ENCODE measurements around the gene NEO1. TPM values are rescaled to one million over a fixed set of nuclear protein-coding genes. Genes with fewer than 3 reads are reported as not detected.

Gene NEO1
- total and polyA plus RNA-seq, 2 of the 13 experiments (the other 11 are each of a cell fraction or from before 2014, with no cell fraction given), result 8.4 to 11.0 TPM

- Histone ChIP-seq H3K27ac (ENCODE audit: extremely low read length, insufficient read depth, low read length) (no peak overlapping the region), H3K4me3 (replicated peaks in 1 of 3; ENCODE audit: insufficient read depth in 1 of 3, low read depth in 2 of 3, low read length in 3 of 3) (no peak overlapping the region), H3K9me3 (ENCODE audit: low read length) (no peaks in the 10 kb centered on the region), H2AFZ (ENCODE audit: low read length) (no peak overlapping the region), H3K27me3 (ENCODE audit: control insufficient read depth in 1 of 2, insufficient read depth in 2 of 2, low read length in 2 of 2) (peaks cover 7 to 58% of the 10 kb centered on the region in 2 experiments; a peak in 4 of 5 replicates), H3K4me1 (ENCODE audit: insufficient read depth, low read length) (no peaks in the 10 kb centered on the region), H4K20me1 (ENCODE audit: insufficient read depth, low read length) (no peaks in the 10 kb centered on the region), H3K36me3 (replicated peaks in 1 of 2; ENCODE audit: control insufficient read depth in 1 of 2, insufficient read depth in 2 of 2, low read length in 2 of 2) (no peaks in the 10 kb centered on the region), H3K79me2 (ENCODE audit: insufficient read depth, low read length) (no peaks in the 10 kb centered on the region), H3K9ac (ENCODE audit: insufficient read depth, low read depth, low read length) (no peak overlapping the region), H3K4me2 (ENCODE audit: low read depth, low read length) (no peak overlapping the region)
- WGBS (ENCODE audit: low lambda C conversion rate), result 56% methylated on average over 2 of the region's 3 CpGs
- ATAC-seq (no peak), FAIRE-seq (no peak), DNase-seq (ENCODE audit: low spot score) (no peak)
- intact Hi-C loops (cut with micrococcal nuclease; ENCODE audit: unreplicated experiment) (no loop called here), in situ Hi-C loops (cut with HindIII; ENCODE audit: extremely low pct_ligation_motif_present, low pct_unique_long_range_greater_than_20kb) (no loop called here)
- ChIA-PET POLR2A (no interaction called here), CTCF (ENCODE audit: low intra/inter-chr PET ratio, low total read pairs) (no interaction called here)
- TF ChIP-seq ZFP90 (CRISPR knock-in tag; IDR thresholded peaks at IDR 0.05; ENCODE audit: borderline replicate concordance) (no peak), IRF9 (CRISPR knock-in tag; IDR thresholded peaks at IDR 0.05; ENCODE audit: borderline replicate concordance) (no peak), CENPT (CRISPR knock-in tag; IDR thresholded peaks at IDR 0.05; ENCODE audit: low read depth) (no peak), ETS1 (CRISPR knock-in tag; IDR thresholded peaks at IDR 0.05) (no peak), REPIN1 (CRISPR knock-in tag; IDR thresholded peaks at IDR 0.05; ENCODE audit: borderline replicate concordance, low read depth) (no peak), ZNF382 (CRISPR knock-in tag; IDR thresholded peaks at IDR 0.05; ENCODE audit: borderline replicate concordance) (no peak), CSRNP2 (CRISPR knock-in tag; conservative IDR thresholded peaks at IDR 0.05; ENCODE audit: low read depth) (no peak), ZNF180 (CRISPR knock-in tag; IDR thresholded peaks at IDR 0.05; ENCODE audit: borderline replicate concordance, low read depth) (no peak), NCOA1 (CRISPR knock-in tag; IDR thresholded peaks at IDR 0.05) (no peak), ZNF343 (CRISPR knock-in tag; IDR thresholded peaks at IDR 0.05) (no peak), JDP2 (CRISPR knock-in tag; IDR thresholded peaks at IDR 0.05; ENCODE audit: borderline replicate concordance) (no peak), MXD3 (CRISPR knock-in tag; IDR thresholded peaks at IDR 0.05) (no peak), ZMAT5 (CRISPR knock-in tag; IDR thresholded peaks at IDR 0.05; ENCODE audit: borderline replicate concordance, low read depth) (no peak), ZNF230 (CRISPR knock-in tag; IDR thresholded peaks at IDR 0.05) (no peak), KAT8 (CRISPR knock-in tag; IDR thresholded peaks at IDR 0.05) (no peak), KDM4B (CRISPR knock-in tag; IDR thresholded peaks at IDR 0.05) (no peak), AHR (CRISPR knock-in tag; IDR thresholded peaks at IDR 0.05) (no peak)
- no TSS peak for BruUV-seq (replicated peaks)
Measured at GRCh38 chr15:73320619-73321180, 268.4 kb downstream of the NEO1 start.
